Neutrophil (primary cell): ENCODE measurements around the gene PADI2.

Experiments
- H3K27ac ChIP-seq: fragments of 200-600 bp; sonication (generic); 2 replicates; pipeline ENCODE4 v1.5.1; 2016; ENCODE audit warnings: mild to moderate bottlenecking, moderate library complexity
- H3K27me3 ChIP-seq: fragments of 200-600 bp; sonication (generic); 2 replicates; pipeline ENCODE4 v1.6.0; 2016; ENCODE audit warnings: mild to moderate bottlenecking
- H3K36me3 ChIP-seq: fragments of 200-600 bp; sonication (generic); 2 replicates; pipeline ENCODE4 v1.5.1; 2017
- H3K4me1 ChIP-seq, 2 experiments: fragments of 200-600 bp in 1 of 2; sonication (generic) in 1 of 2; 1 replicate in 1 of 2; 2 replicates in 1 of 2; pipeline versions ENCODE4 v1.5.1 to v1.6.1; 2013 to 2016; ENCODE audit warnings: low read depth in 1 of 2, low read length in 1 of 2, mild to moderate bottlenecking in 1 of 2, moderate library complexity in 1 of 2; ENCODE audit not compliant: control insufficient read depth in 1 of 2, insufficient read depth in 1 of 2
- H3K4me3 ChIP-seq, 2 experiments: fragments of 200-600 bp in 1 of 2; sonication (generic) in 1 of 2; 1 replicate in 1 of 2; 2 replicates in 1 of 2; pipeline ENCODE4 v1.5.1; 2013 to 2016; ENCODE audit warnings: low read depth in 1 of 2, low read length in 1 of 2, mild to moderate bottlenecking in 1 of 2, moderate library complexity in 1 of 2
- H3K9me3 ChIP-seq: fragments of 200-600 bp; sonication (generic); 2 replicates; pipeline ENCODE4 v1.5.1; 2016
- CTCF ChIP-seq: fragments of 200-600 bp; sonication (generic); IDR thresholded peaks from 2 replicates; pipeline ENCODE4 v1.5.1; 2016; ENCODE audit warnings: antibody characterized with exemption

The PADI2 gene

GRCh38 chr1:17075470-17076255 lies 43.6 kb downstream of the PADI2 start:
- peak; percentile 85 for TF ChIP-seq CTCF
- peaks cover 98% of the 10 kb centered on the region for H3K36me3 ChIP-seq
- H3K4me1 ChIP-seq = peaks cover 17 to 23% of the 10 kb centered on the region in 2 experiments
- peak overlapping the region; percentile 74 for H3K27ac ChIP-seq
- no peaks in the 10 kb centered on the region for H3K9me3 ChIP-seq
- peak overlapping the region in 1 of 2 experiments; percentile 18 for H3K4me3 ChIP-seq
- H3K27me3 ChIP-seq = no peaks in the 10 kb centered on the region

GRCh38 chr1:17071794-17072193 lies 47.5 kb downstream of the PADI2 start:
- Histone ChIP-seq H3K9me3 (no peaks in the 10 kb centered on the region), H3K27ac (peak overlapping the region; percentile 95), H3K27me3 (no peaks in the 10 kb centered on the region), H3K4me1 (peaks cover 42 to 51% of the 10 kb centered on the region in 2 experiments), H3K36me3 (peaks cover 90% of the 10 kb centered on the region), H3K4me3 (no peak overlapping the region)
- TF ChIP-seq CTCF = no peak

GRCh38 chr1:17070163-17070525 lies 49.1 kb downstream of the PADI2 start:
- no peak for TF ChIP-seq CTCF
- Histone ChIP-seq H3K4me1 (peaks cover 49 to 54% of the 10 kb centered on the region in 2 experiments), H3K9me3 (no peaks in the 10 kb centered on the region), H3K27me3 (no peaks in the 10 kb centered on the region), H3K36me3 (peaks cover 75% of the 10 kb centered on the region), H3K4me3 (no peak overlapping the region), H3K27ac (peak overlapping the region; percentile 95)

GRCh38 chr1:17069452-17070162 lies 49.6 kb downstream of the PADI2 start:
- no peak overlapping the region for H3K4me3 ChIP-seq
- no peaks in the 10 kb centered on the region for H3K9me3 ChIP-seq
- TF ChIP-seq CTCF = no peak
- H3K27ac ChIP-seq = peak overlapping the region; percentile 95
- H3K36me3 ChIP-seq = peaks cover 70% of the 10 kb centered on the region
- no peaks in the 10 kb centered on the region for H3K27me3 ChIP-seq
- peaks cover 49 to 54% of the 10 kb centered on the region in 2 experiments for H3K4me1 ChIP-seq

GRCh38 chr1:17068789-17069188 lies 50.5 kb downstream of the PADI2 start:
- Histone ChIP-seq H3K4me3 (no peak overlapping the region), H3K4me1 (peaks cover 56 to 58% of the 10 kb centered on the region in 2 experiments), H3K9me3 (no peaks in the 10 kb centered on the region), H3K36me3 (peaks cover 62% of the 10 kb centered on the region), H3K27me3 (no peaks in the 10 kb centered on the region), H3K27ac (peak overlapping the region; percentile 95)
- no peak for TF ChIP-seq CTCF
